PC-9 (cell line): ENCODE results near the gene SPIRE2. TPM values are rescaled to one million over a fixed set of nuclear protein-coding genes. Genes with fewer than 3 reads are reported as not detected.

Source experiments
- BruUV-seq: library from RNA; stranded (reverse); fragments of 400-500 nt; replicated peaks from 2 replicates; lab custom pipeline; 2021; lab: Mats Ljungman, UMichigan
- CTCF ChIA-PET: fragments of 300-600 bp; sonication (Branson Sonifier 250); formaldehyde crosslinking; loops from one replicate; lab custom pipeline; 2022; ENCODE audit warnings: antibody characterized with exemption; lab: Charles Lee
- POLR2A ChIA-PET: fragments of 300-600 bp; sonication (Branson Sonifier 250); formaldehyde crosslinking; loops from one replicate; lab custom pipeline; 2022; ENCODE audit warnings: antibody characterized with exemption; ENCODE audit not compliant: unreplicated experiment; lab: Charles Lee
- DNase-seq, 2 experiments: peaks; one replicate each; pipeline versions ENCODE4 v3.0.0 to v3.0.0-alpha.2; 2015 to 2022; ENCODE audit warnings: mixed read lengths in 1 of 2
- H2AFZ ChIP-seq: fragments of 200-600 bp; sonication (generic); 2 replicates; pipeline ENCODE4 v1.8.1; 2017; ENCODE audit warnings: antibody characterized with exemption
- H3F3A ChIP-seq: fragments of 200-600 bp; sonication (generic); 2 replicates; pipeline ENCODE4 v1.8.1; 2017; ENCODE audit warnings: antibody characterized with exemption, mild to moderate bottlenecking, low read depth; ENCODE audit not compliant: insufficient read depth
- H3K27ac ChIP-seq: fragments of 200-600 bp; sonication (generic); 2 replicates; pipeline ENCODE4 v1.6.1; 2016; ENCODE audit warnings: mixed run types
- H3K27me3 ChIP-seq: fragments of 200-600 bp; sonication (generic); 2 replicates; pipeline ENCODE4 v1.6.1; 2016; ENCODE audit warnings: low read depth, mixed run types; ENCODE audit not compliant: insufficient read depth
- H3K36me3 ChIP-seq: fragments of 200-600 bp; sonication (generic); 2 replicates; pipeline ENCODE4 v1.6.1; 2016; ENCODE audit warnings: low read depth, mixed run types
- H3K4me1 ChIP-seq: fragments of 200-600 bp; sonication (generic); replicated peaks from 2 replicates; pipeline ENCODE4 v1.6.1; 2016; ENCODE audit warnings: mixed run types; ENCODE audit not compliant: insufficient read depth
- H3K4me2 ChIP-seq: fragments of 200-600 bp; sonication (generic); 2 replicates; pipeline ENCODE4 v1.6.1; 2017; ENCODE audit warnings: mixed run types
- H3K4me3 ChIP-seq: fragments of 200-600 bp; sonication (generic); 2 replicates; pipeline ENCODE4 v1.6.1; 2016; ENCODE audit warnings: mixed run types
- H3K79me2 ChIP-seq: fragments of 200-600 bp; sonication (generic); 2 replicates; pipeline ENCODE4 v1.6.1; 2017; ENCODE audit warnings: low read depth, mixed run types
- H3K9me2 ChIP-seq: fragments of 200-600 bp; sonication (generic); 2 replicates; pipeline ENCODE4 v1.8.1; 2017; ENCODE audit warnings: mild to moderate bottlenecking; ENCODE audit not compliant: insufficient read depth
- H3K9me3 ChIP-seq: fragments of 200-600 bp; sonication (generic); 2 replicates; pipeline ENCODE4 v1.8.1; 2016; ENCODE audit warnings: low read depth; ENCODE audit not compliant: insufficient read depth
- H4K20me1 ChIP-seq: fragments of 200-600 bp; sonication (generic); 2 replicates; pipeline ENCODE4 v1.8.1; 2017; ENCODE audit not compliant: insufficient read depth
- CTCF ChIP-seq: fragments of 200-600 bp; sonication (generic); conservative IDR thresholded peaks from 2 replicates; pipeline ENCODE4 v1.6.1; 2017; ENCODE audit warnings: mixed run types, antibody characterized with exemption, mild to moderate bottlenecking, moderate library complexity
- EZH2 ChIP-seq: fragments of 200-600 bp; sonication (generic); IDR thresholded peaks from 2 replicates; pipeline ENCODE4 v1.8.0; 2017; ENCODE audit warnings: antibody characterized with exemption, low read depth
- intact Hi-C: fragments of 100-400 bp; cut with micrococcal nuclease; formaldehyde crosslinking; loops from one replicate; pipeline ENCODE4 v1.10.0; 2022; ENCODE audit not compliant: unreplicated experiment
- total RNA-seq: library from RNA; stranded (reverse); gene quantifications from 2 replicates; pipeline ENCODE4 v1.2.3, GENCODE V29; 2021

Gene SPIRE2
- total RNA-seq, 1 experiment from 2014 or later = 34.5 TPM

GRCh38 chr16:89864527-89864820, 36.2 kb downstream of the SPIRE2 start:
- Histone ChIP-seq H3K4me1 (peaks cover 9% of the 10 kb centered on the region), H3K9me3 (no peaks in the 10 kb centered on the region; the same call in 1 of the 2 replicates), H3K27me3 (no peaks in the 10 kb centered on the region), H3K79me2 (no peaks in the 10 kb centered on the region), H3K4me3 (no peak overlapping the region), H3K4me2 (0 out of 2 replicates have a peak overlapping the region, but pooled peaks have one; percentile 3), H4K20me1 (0 out of 2 replicates have a peak, but pooled peaks cover 3% of the 10 kb centered on the region), H3K27ac (no peak overlapping the region), H2AFZ (no peak overlapping the region), H3F3A (peaks cover 25% of the 10 kb centered on the region; the same call in 1 of the 2 replicates), H3K9me2 (no peaks in the 10 kb centered on the region), H3K36me3 (no peaks in the 10 kb centered on the region)
- ChIA-PET CTCF (interaction anchor here (0.7 kb wide), 1 partner anchor 49 kb away, joined by 14 read pairs; no protein-coding TSS in a partner anchor), POLR2A (interaction anchor here (0.5 kb wide), 1 partner anchor 46 kb away, joined by 3 read pairs; no protein-coding TSS in a partner anchor)
- no TSS peak for BruUV-seq
- no peak for TF ChIP-seq EZH2
- TF ChIP-seq CTCF = no peak
- DNase-seq = peak in 1 of 2 experiments; percentile 74
- intact Hi-C loops = no loop called here

GRCh38 chr16:89867918-89868317, 39.6 kb downstream of the SPIRE2 start:
- Histone ChIP-seq H3K9me2 (no peaks in the 10 kb centered on the region), H3K79me2 (no peaks in the 10 kb centered on the region), H3F3A (peaks cover 40% of the 10 kb centered on the region; the same call in 1 of the 2 replicates), H3K36me3 (no peaks in the 10 kb centered on the region), H3K9me3 (no peaks in the 10 kb centered on the region; the same call in 1 of the 2 replicates), H4K20me1 (no peaks in the 10 kb centered on the region), H3K27me3 (no peaks in the 10 kb centered on the region), H3K4me1 (peaks cover 9% of the 10 kb centered on the region), H3K4me3 (no peak overlapping the region), H3K27ac (no peak overlapping the region), H2AFZ (no peak overlapping the region), H3K4me2 (no peak overlapping the region)
- BruUV-seq = no TSS peak
- DNase-seq = no peak
- POLR2A ChIA-PET = interaction anchor here (0.6 kb wide), 1 partner anchor 197 kb away, joined by 6 read pairs; no protein-coding TSS in a partner anchor
- no peak for TF ChIP-seq EZH2
- TF ChIP-seq CTCF = no peak
- CTCF ChIA-PET = no interaction called here
- intact Hi-C loops = no loop called here

GRCh38 chr16:89869911-89870310, 41.6 kb downstream of the SPIRE2 start:
- DNase-seq = no peak
- no peaks in the 10 kb centered on the region; the same call in 1 of the 2 replicates for H3K9me3 ChIP-seq
- 0 out of 2 replicates have a peak, but pooled peaks cover 5% of the 10 kb centered on the region for H3K36me3 ChIP-seq
- H4K20me1 ChIP-seq = peaks cover 8% of the 10 kb centered on the region
- no peak for TF ChIP-seq EZH2
- no peak for TF ChIP-seq CTCF
- peaks cover 34% of the 10 kb centered on the region; the same call in 1 of the 2 replicates for H3F3A ChIP-seq
- no peak overlapping the region for H3K4me2 ChIP-seq
- peaks cover 8% of the 10 kb centered on the region for H3K79me2 ChIP-seq
- ChIA-PET CTCF (no interaction called here), POLR2A (interaction anchor here (0.6 kb wide), 1 partner anchor 361 kb away, joined by 3 read pairs; no protein-coding TSS in a partner anchor)
- H2AFZ ChIP-seq = no peak overlapping the region
- no peaks in the 10 kb centered on the region for H3K9me2 ChIP-seq
- intact Hi-C loops = no loop called here
- H3K4me3 ChIP-seq = no peak overlapping the region
- peaks cover 8% of the 10 kb centered on the region for H3K4me1 ChIP-seq
- BruUV-seq = no TSS peak
- H3K27me3 ChIP-seq = no peaks in the 10 kb centered on the region
- H3K27ac ChIP-seq = no peak overlapping the region
